RWPE2 (cell line): Measurements from ENCODE around the gene STAP2.
"Not testable (repeated sequence)": the region's sequence is repeated elsewhere in the genome, so short reads cannot be mapped to it uniquely, and the experiment has no call there.

Experiments
- ATAC-seq: fragments of 200-7000 bp; cut with Tn5 transposase; 3 replicates; pipeline ENCODE4 v1.9.1; 2021; ENCODE audit warnings: low read depth
- DNase-seq: peaks from one replicate; pipeline ENCODE4 v3.0.0-alpha.2; 2020; ENCODE audit warnings: low spot score
- H3K27ac ChIP-seq: fragments of 450-650 bp; 2 replicates; pipeline ENCODE4 v1.5.1; 2017; ENCODE audit warnings: mild to moderate bottlenecking; ENCODE audit not compliant: poor library complexity, severe bottlenecking
- H3K27me3 ChIP-seq: fragments of 250-450 bp; sonication (Bioruptor Pico); 2 replicates; pipeline ENCODE4 v1.5.1; 2021; ENCODE audit warnings: mild to moderate bottlenecking, moderate library complexity; ENCODE audit not compliant: insufficient read depth, poor library complexity, severe bottlenecking
- H3K36me3 ChIP-seq: fragments of 250-450 bp; sonication (Bioruptor Pico); 2 replicates; pipeline ENCODE4 v1.5.1; 2020; ENCODE audit warnings: low read depth, mild to moderate bottlenecking, moderate library complexity
- H3K4me1 ChIP-seq: fragments of 250-450 bp; sonication (Bioruptor Pico); 2 replicates; pipeline ENCODE4 v1.5.1; 2021; ENCODE audit warnings: mild to moderate bottlenecking, moderate library complexity; ENCODE audit not compliant: insufficient read depth, poor library complexity, severe bottlenecking
- H3K4me3 ChIP-seq: fragments of 250-450 bp; sonication (Bioruptor Pico); 2 replicates; pipeline ENCODE4 v1.5.1; 2021; ENCODE audit warnings: mild to moderate bottlenecking, moderate library complexity; ENCODE audit not compliant: severe bottlenecking
- H3K9me3 ChIP-seq: fragments of 250-450 bp; sonication (Bioruptor Pico); 2 replicates; pipeline ENCODE4 v1.5.1; 2021; ENCODE audit warnings: mild to moderate bottlenecking, moderate library complexity; ENCODE audit not compliant: severe bottlenecking
- CTCF ChIP-seq: fragments of 450-650 bp; IDR thresholded peaks from one replicate; pipeline ENCODE4 v1.5.1; 2017; ENCODE audit warnings: mild to moderate bottlenecking, moderate library complexity; ENCODE audit not compliant: poor library complexity, severe bottlenecking

Gene STAP2

GRCh38 chr19:4278419-4279266 is 60.0 kb downstream of the STAP2 start, which contains the start of gene SHD:
Gene SHD, plus strand, starts transcription at chr19:4279266. Its CDS starts 798 bp downstream, at chr19:4280064.
- no peak for DNase-seq
- no peak for ATAC-seq
- H3K4me3 ChIP-seq = no peak within 1 kb of the TSS
- H3K27me3 ChIP-seq = peaks cover 29% of the 10 kb centered on the region
- H3K9me3 ChIP-seq = no peaks in the 10 kb centered on the region
- TF ChIP-seq CTCF = no peak
- no peak within 1 kb of the TSS for H3K27ac ChIP-seq
- H3K36me3 ChIP-seq = no peaks in the 10 kb centered on the region
- H3K4me1 ChIP-seq = no peaks in the 10 kb centered on the region

- DNase-seq = no peak
- H3K27ac ChIP-seq = no peak overlapping the region
These were observed 60.6 kb downstream of the STAP2 start for GRCh38 chr19:4278010-4278409.

GRCh38 chr19:4277191-4277696 is 61.4 kb downstream of the STAP2 start:
- Histone ChIP-seq H3K36me3 (no peaks in the 10 kb centered on the region), H3K27me3 (peaks cover 29% of the 10 kb centered on the region), H3K4me3 (no peak overlapping the region), H3K27ac (no peak overlapping the region), H3K9me3 (no peaks in the 10 kb centered on the region), H3K4me1 (no peaks in the 10 kb centered on the region)
- ATAC-seq (no peak), DNase-seq (no peak)
- TF ChIP-seq CTCF = no peak

More at GRCh38 chr19:4278010-4278409, 60.6 kb downstream of the STAP2 start:
- no peaks in the 10 kb centered on the region for H3K9me3 ChIP-seq
- H3K36me3 ChIP-seq = no peaks in the 10 kb centered on the region
- no peak for TF ChIP-seq CTCF
- H3K4me1 ChIP-seq = no peaks in the 10 kb centered on the region
- ATAC-seq = no peak
- H3K4me3 ChIP-seq = no peak overlapping the region
- H3K27me3 ChIP-seq = peaks cover 29% of the 10 kb centered on the region

- H3K27ac ChIP-seq, H3K4me3 ChIP-seq, ATAC-seq, DNase-seq, H3K9me3 ChIP-seq, H3K4me1 ChIP-seq, H3K36me3 ChIP-seq: not testable (repeated sequence)
- H3K27me3 ChIP-seq = peaks cover 12% of the 10 kb centered on the region
These were observed 64.3 kb downstream of the STAP2 start for GRCh38 chr19:4274321-4274686.
